K562 (cell line): ENCODE data around the gene IL11. TPM values are rescaled to one million over a fixed set of nuclear protein-coding genes. Genes with fewer than 3 reads are reported as not detected.

Source experiments
- ARNT ChIP-seq, 2 experiments: fragments of 450-650 bp; IDR thresholded peaks; 2 replicates each; pipeline ENCODE4 v1.6.1; 2016; ENCODE audit warnings: mild to moderate bottlenecking in 1 of 2
- C11orf30 ChIP-seq: fragments of 450-650 bp; IDR thresholded peaks from 2 replicates; pipeline ENCODE4 v1.6.1; 2016; ENCODE audit warnings: low read depth, mild to moderate bottlenecking
- CHCHD3 ChIP-seq: fragments of 250-450 bp; sonication (Bioruptor Pico); IDR thresholded peaks from 2 replicates; pipeline ENCODE4 v2.1.2; 2022; ENCODE audit warnings: mild to moderate bottlenecking
- ETS2 ChIP-seq: IDR thresholded peaks from 2 replicates; pipeline ENCODE4 v1.6.1; 2016; ENCODE audit warnings: borderline replicate concordance, missing genetic modification characterization, mild to moderate bottlenecking, moderate library complexity, missing compliant biosample characterization; ENCODE audit not compliant: poor library complexity, severe bottlenecking
- FOXJ3 ChIP-seq: sonication (generic); formaldehyde crosslinking; IDR thresholded peaks from 2 replicates; pipeline ENCODE4 v1.4.0; 2020; ENCODE audit warnings: mild to moderate bottlenecking, missing genetic modification reagents
- FOXK2 ChIP-seq, 2 experiments: fragments of 450-650 bp; IDR thresholded peaks in 1 of 2; conservative IDR thresholded peaks in 1 of 2; 2 replicates each; pipeline ENCODE4 v1.6.1; 2016; ENCODE audit warnings: low read depth in 2 of 2, mild to moderate bottlenecking in 1 of 2
- IRF2 ChIP-seq: sonication (generic); formaldehyde crosslinking; IDR thresholded peaks from 2 replicates; pipeline ENCODE4 v1.8.1; 2022; ENCODE audit warnings: mild to moderate bottlenecking, missing genetic modification reagents
- NFE2 ChIP-seq: IDR thresholded peaks from 2 replicates; pipeline ENCODE4 v1.6.1; 2014; ENCODE audit warnings: antibody characterized with exemption, low read depth
- RFX7 ChIP-seq: fragments of 250-450 bp; sonication (Bioruptor Pico); IDR thresholded peaks from 2 replicates; pipeline ENCODE4 v1.5.1; 2021; ENCODE audit warnings: mild to moderate bottlenecking
- SRF ChIP-seq, 2 experiments: fragments of 250-450, 450-650 bp in 1 of 2; sonication (Bioruptor Pico) in 1 of 2; sonication (generic) in 1 of 2; formaldehyde crosslinking; IDR thresholded peaks; 2 replicates each; pipeline versions ENCODE4 v1.5.0 to v1.5.1; 2020 to 2022; ENCODE audit warnings: mild to moderate bottlenecking in 1 of 2, missing genetic modification reagents in 1 of 2
- SRSF3 ChIP-seq: fragments of 200-400 bp; formaldehyde crosslinking; IDR thresholded peaks from 2 replicates; pipeline ENCODE4 v1.6.1; 2016; ENCODE audit warnings: mild to moderate bottlenecking, low read length, moderate library complexity; ENCODE audit not compliant: insufficient read depth
- TGIF2 ChIP-seq: sonication (generic); formaldehyde crosslinking; IDR thresholded peaks from 2 replicates; pipeline ENCODE4 v1.8.1; 2022; ENCODE audit warnings: mild to moderate bottlenecking, missing genetic modification reagents, moderate library complexity
- U2AF1 ChIP-seq: fragments of 200-400 bp; formaldehyde crosslinking; optimal IDR thresholded peaks from 2 replicates; pipeline ENCODE3; 2017; ENCODE audit warnings: mild to moderate bottlenecking, low read depth, low read length, moderate library complexity
- YBX1 ChIP-seq: fragments of 450-650 bp; IDR thresholded peaks from 2 replicates; pipeline ENCODE4 v1.7.1; 2016; ENCODE audit warnings: mild to moderate bottlenecking
- ZBTB1 ChIP-seq: sonication (generic); formaldehyde crosslinking; IDR thresholded peaks from 2 replicates; pipeline ENCODE4 v1.8.1; 2023; ENCODE audit warnings: missing genetic modification reagents, low read depth, mild to moderate bottlenecking, borderline replicate concordance
- ZBTB17 ChIP-seq: fragments of 450-650 bp; formaldehyde crosslinking; IDR thresholded peaks from 2 replicates; pipeline ENCODE4 v1.4.0; 2020; ENCODE audit warnings: mild to moderate bottlenecking
- ZFP36 ChIP-seq: fragments of 150-350 bp; IDR thresholded peaks from 2 replicates; pipeline ENCODE4 v1.6.1; 2018; ENCODE audit warnings: low read length, low read depth; ENCODE audit not compliant: partially characterized antibody
- ZNF134 ChIP-seq: fragments of 250-450 bp; sonication (Bioruptor Pico); conservative IDR thresholded peaks from 2 replicates; pipeline ENCODE4 v1.4.0; 2020
- ZNF785 ChIP-seq: fragments of 250-450 bp; sonication (Bioruptor Pico); IDR thresholded peaks from 2 replicates; pipeline ENCODE4 v1.4.0; 2020; ENCODE audit warnings: mild to moderate bottlenecking
- polyA plus RNA-seq, 8 experiments: library from polyadenylated mRNA; depleted of rRNA in 4 of 8; stranded (reverse) in 5 of 8; unstranded in 3 of 8; fragments of >200 nt; fragmentation: Nextera tagmentation in 2 of 8; fragmentation: Illumina TruSeq in 1 of 8; extraction: Ambion mirVana in 2 of 8; extraction: Trizol in 1 of 8; gene quantifications; 2 replicates each; pipeline versions ENCODE4 v1.2.1 to v1.2.3, GENCODE V29; 2011 to 2014; ENCODE audit warnings: inconsistent platforms in 1 of 8, missing spikeins in 1 of 8
- total RNA-seq, 7 experiments: library from RNA; depleted of rRNA in 6 of 7; stranded (reverse); fragments of >200 nt in 6 of 7; fragmentation: Illumina TruSeq in 2 of 7; extraction: Trizol in 2 of 7; gene quantifications; 2 replicates each; pipeline versions ENCODE4 v1.2.1 to v1.2.3, GENCODE V29; 2011 to 2021; ENCODE audit warnings: low replicate concordance in 1 of 7
- TF ChIP-seq, protein P1 (sequence below): fragments of 200-800 bp; sonication (Bioruptor generic); IDR thresholded peaks from 2 replicates; pipeline ENCODE4 v1.6.1; 2017; ENCODE audit warnings: missing genetic modification characterization, missing compliant biosample characterization
- TF ChIP-seq, protein P2 (sequence below): sonication (generic); formaldehyde crosslinking; IDR thresholded peaks from 2 replicates; pipeline ENCODE4 v1.8.0; 2022; ENCODE audit warnings: mild to moderate bottlenecking, low read depth, missing genetic modification reagents
- TF ChIP-seq, protein P3 (sequence below): sonication (generic); formaldehyde crosslinking; IDR thresholded peaks from 2 replicates; pipeline ENCODE4 v1.8.1; 2022; ENCODE audit warnings: missing genetic modification reagents
- TF ChIP-seq, protein P4 (sequence below): fragments of 450-650 bp; IDR thresholded peaks from 2 replicates; pipeline ENCODE4 v1.6.1; 2016; ENCODE audit warnings: antibody characterized with exemption

Gene IL11
- total and polyA plus RNA-seq, 9 of the 15 experiments (the other 6 are each of a cell fraction or from before 2014, with no cell fraction given), result 0.04 to 0.42 (median 0.06) TPM; not detected in 6

DNA sequence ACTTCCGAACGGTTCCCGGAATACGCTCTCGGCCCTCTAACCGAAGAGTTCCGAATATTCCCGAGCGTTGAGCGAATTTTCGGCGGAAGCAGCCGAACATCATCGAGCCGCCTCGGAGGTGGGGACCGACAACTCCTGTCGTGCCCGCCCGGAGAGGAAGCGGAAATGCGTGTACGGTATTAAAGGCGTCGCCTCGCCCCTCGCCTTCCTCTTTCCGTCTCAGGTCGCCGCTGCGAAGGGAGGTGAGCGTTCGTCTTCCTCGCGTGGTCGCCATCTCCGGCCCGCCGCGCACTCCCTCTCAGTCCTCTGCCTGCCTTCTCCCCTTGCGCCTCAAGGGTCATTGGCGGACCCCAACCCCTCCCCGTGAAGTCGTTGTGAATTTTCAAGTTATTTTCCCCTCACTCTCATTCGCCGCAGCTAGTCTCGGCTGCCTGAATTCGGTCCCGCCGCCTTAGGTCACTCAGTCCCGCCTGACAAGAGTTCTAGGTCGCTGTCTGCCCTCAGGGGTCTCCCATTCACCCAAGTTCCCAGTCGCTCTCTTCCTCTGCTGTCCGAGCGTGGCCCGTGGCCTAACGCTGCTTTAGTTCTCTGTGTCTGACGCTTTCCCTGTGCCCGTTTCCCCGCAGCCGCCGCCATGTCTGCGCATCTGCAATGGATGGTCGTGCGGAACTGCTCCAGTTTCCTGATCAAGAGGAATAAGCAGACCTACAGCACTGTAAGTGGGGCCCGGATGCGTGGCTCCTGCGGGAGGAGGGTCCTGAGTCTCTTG, 15.6 kb upstream of the IL11 start, which contains the start of gene RPL28 (continued):
- TF ChIP-seq, protein P1, sequence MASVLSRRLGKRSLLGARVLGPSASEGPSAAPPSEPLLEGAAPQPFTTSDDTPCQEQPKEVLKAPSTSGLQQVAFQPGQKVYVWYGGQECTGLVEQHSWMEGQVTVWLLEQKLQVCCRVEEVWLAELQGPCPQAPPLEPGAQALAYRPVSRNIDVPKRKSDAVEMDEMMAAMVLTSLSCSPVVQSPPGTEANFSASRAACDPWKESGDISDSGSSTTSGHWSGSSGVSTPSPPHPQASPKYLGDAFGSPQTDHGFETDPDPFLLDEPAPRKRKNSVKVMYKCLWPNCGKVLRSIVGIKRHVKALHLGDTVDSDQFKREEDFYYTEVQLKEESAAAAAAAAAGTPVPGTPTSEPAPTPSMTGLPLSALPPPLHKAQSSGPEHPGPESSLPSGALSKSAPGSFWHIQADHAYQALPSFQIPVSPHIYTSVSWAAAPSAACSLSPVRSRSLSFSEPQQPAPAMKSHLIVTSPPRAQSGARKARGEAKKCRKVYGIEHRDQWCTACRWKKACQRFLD, result no peak
- no peak for TF ChIP-seq FOXJ3 (CRISPR knock-in tag)
- TF ChIP-seq SRSF3, result no peak
- 0 out of 2 replicates have a peak, but pooled peaks have one; percentile 15 for TF ChIP-seq NFE2
- 0 out of 2 replicates have a peak, but pooled peaks have one; percentile 48 for TF ChIP-seq ZBTB1 (CRISPR knock-in tag)
- TF ChIP-seq ETS2 (tag), result no peak
- TF ChIP-seq, protein P2, sequence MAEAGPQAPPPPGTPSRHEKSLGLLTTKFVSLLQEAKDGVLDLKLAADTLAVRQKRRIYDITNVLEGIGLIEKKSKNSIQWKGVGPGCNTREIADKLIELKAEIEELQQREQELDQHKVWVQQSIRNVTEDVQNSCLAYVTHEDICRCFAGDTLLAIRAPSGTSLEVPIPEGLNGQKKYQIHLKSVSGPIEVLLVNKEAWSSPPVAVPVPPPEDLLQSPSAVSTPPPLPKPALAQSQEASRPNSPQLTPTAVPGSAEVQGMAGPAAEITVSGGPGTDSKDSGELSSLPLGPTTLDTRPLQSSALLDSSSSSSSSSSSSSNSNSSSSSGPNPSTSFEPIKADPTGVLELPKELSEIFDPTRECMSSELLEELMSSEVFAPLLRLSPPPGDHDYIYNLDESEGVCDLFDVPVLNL, result no peak
- TF ChIP-seq FOXK2 (conservative IDR thresholded peaks at IDR 0.05 in 1 of 2, IDR thresholded peaks at IDR 0.05 in 1 of 2; ENCODE audit: low read depth in 2 of 2), result no peak
- TF ChIP-seq U2AF1, result no peak
- TF ChIP-seq C11orf30, result no peak; the same call in 1 of the 2 replicates
- TF ChIP-seq ZNF134, result 0 out of 2 replicates have a peak, but pooled peaks have one; percentile 15
- no peak for TF ChIP-seq ARNT (IDR thresholded peaks at IDR 0.05)
- TF ChIP-seq, protein P3, sequence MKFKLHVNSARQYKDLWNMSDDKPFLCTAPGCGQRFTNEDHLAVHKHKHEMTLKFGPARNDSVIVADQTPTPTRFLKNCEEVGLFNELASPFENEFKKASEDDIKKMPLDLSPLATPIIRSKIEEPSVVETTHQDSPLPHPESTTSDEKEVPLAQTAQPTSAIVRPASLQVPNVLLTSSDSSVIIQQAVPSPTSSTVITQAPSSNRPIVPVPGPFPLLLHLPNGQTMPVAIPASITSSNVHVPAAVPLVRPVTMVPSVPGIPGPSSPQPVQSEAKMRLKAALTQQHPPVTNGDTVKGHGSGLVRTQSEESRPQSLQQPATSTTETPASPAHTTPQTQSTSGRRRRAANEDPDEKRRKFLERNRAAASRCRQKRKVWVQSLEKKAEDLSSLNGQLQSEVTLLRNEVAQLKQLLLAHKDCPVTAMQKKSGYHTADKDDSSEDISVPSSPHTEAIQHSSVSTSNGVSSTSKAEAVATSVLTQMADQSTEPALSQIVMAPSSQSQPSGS (CRISPR knock-in tag), result no peak
- no peak for TF ChIP-seq ZNF785 (CRISPR knock-in tag)
- TF ChIP-seq, protein P4, sequence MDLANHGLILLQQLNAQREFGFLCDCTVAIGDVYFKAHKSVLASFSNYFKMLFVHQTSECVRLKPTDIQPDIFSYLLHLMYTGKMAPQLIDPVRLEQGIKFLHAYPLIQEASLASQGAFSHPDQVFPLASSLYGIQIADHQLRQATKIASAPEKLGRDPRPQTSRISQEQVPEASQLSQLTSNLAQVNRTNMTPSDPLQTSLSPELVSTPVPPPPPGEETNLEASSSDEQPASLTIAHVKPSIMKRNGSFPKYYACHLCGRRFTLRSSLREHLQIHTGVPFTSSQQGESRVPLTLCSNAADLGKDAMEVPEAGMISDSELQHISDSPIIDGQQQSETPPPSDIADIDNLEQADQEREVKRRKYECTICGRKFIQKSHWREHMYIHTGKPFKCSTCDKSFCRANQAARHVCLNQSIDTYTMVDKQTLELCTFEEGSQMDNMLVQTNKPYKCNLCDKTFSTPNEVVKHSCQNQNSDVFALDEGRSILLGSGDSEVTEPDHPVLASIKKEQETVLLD, result no peak
- TF ChIP-seq TGIF2, result no peak
- TF ChIP-seq YBX1, result no peak
- TF ChIP-seq RFX7 (CRISPR knock-in tag), result no peak
- no peak for TF ChIP-seq IRF2 (CRISPR knock-in tag)
- no peak for TF ChIP-seq ZBTB17 (CRISPR knock-in tag)
- no peak for TF ChIP-seq SRF (CRISPR knock-in tag; IDR thresholded peaks at IDR 0.05)
- no peak for TF ChIP-seq CHCHD3
- no peak for TF ChIP-seq ZFP36
